ENCODE data around the gene A2ML1.
"Not testable (repeated sequence)": the region's sequence is repeated elsewhere in the genome, so short reads cannot be mapped to it uniquely, and the experiment has no call there.

The A2ML1 gene

GRCh38 chr12:8890313-8891085, 68.1 kb downstream of the A2ML1 start:
- FAIRE-seq (peak; percentile 66), DNase-seq (ENCODE audit: insufficient read length, low spot score) (peak; percentile 29)
- TF ChIP-seq TAF1 (IDR thresholded peaks at IDR 0.05; ENCODE audit: low read depth, low read length) (no peak), SPI1 (IDR thresholded peaks at IDR 0.05; ENCODE audit: low read depth, low read length) (peak; percentile 56; the same call in 1 of the 2 replicates), POLR2A (IDR thresholded peaks at IDR 0.05; ENCODE audit: low read depth, low read length) (no peak), PAX5 (IDR thresholded peaks at IDR 0.05; ENCODE audit: insufficient read depth, low read length, severe bottlenecking) (no peak)

GRCh38 chr12:8891976-8892375, 69.6 kb downstream of the A2ML1 start:
- TF ChIP-seq PAX5 (IDR thresholded peaks at IDR 0.05; ENCODE audit: insufficient read depth, low read length, severe bottlenecking) (no peak), POU2F2 (IDR thresholded peaks at IDR 0.05; ENCODE audit: low read depth, low read length) (no peak), POLR2A (IDR thresholded peaks at IDR 0.05; ENCODE audit: low read depth, low read length) (no peak)
- no peak for FAIRE-seq

GRCh38 chr12:8894378-8894777, 72.0 kb downstream of the A2ML1 start:
- TF ChIP-seq POLR2AphosphoS5 (IDR thresholded peaks at IDR 0.05; ENCODE audit: low read depth, low read length) (no peak), POU2F2 (IDR thresholded peaks at IDR 0.05; ENCODE audit: low read depth, low read length) (no peak), PAX5 (IDR thresholded peaks at IDR 0.05; ENCODE audit: insufficient read depth, low read length, severe bottlenecking) (no peak), TAF1 (IDR thresholded peaks at IDR 0.05; ENCODE audit: low read depth, low read length) (no peak), SPI1 (IDR thresholded peaks at IDR 0.05; ENCODE audit: low read depth, low read length) (no peak), POLR2A (IDR thresholded peaks at IDR 0.05; ENCODE audit: low read depth, low read length) (no peak)
- DNase-seq (ENCODE audit: insufficient read length, low spot score) = no peak
- FAIRE-seq = no peak

More at GRCh38 chr12:8891976-8892375, 69.6 kb downstream of the A2ML1 start:
- DNase-seq (ENCODE audit: insufficient read length, low spot score) = no peak

- DNase-seq (ENCODE audit: insufficient read length, low spot score) (no peak), FAIRE-seq (no peak)
- TF ChIP-seq POU2F2 (IDR thresholded peaks at IDR 0.05; ENCODE audit: low read depth, low read length) (no peak), POLR2A (IDR thresholded peaks at IDR 0.05; ENCODE audit: low read depth, low read length) (no peak), TAF1 (IDR thresholded peaks at IDR 0.05; ENCODE audit: low read depth, low read length) (no peak), POLR2AphosphoS5 (IDR thresholded peaks at IDR 0.05; ENCODE audit: low read depth, low read length) (no peak), PAX5 (IDR thresholded peaks at IDR 0.05; ENCODE audit: insufficient read depth, low read length, severe bottlenecking) (no peak), SPI1 (IDR thresholded peaks at IDR 0.05; ENCODE audit: low read depth, low read length) (no peak)
Measured at GRCh38 chr12:8894986-8895385, 72.6 kb downstream of the A2ML1 start.

GRCh38 chr12:8897081-8897480, 74.7 kb downstream of the A2ML1 start:
- no peak for FAIRE-seq
- TF ChIP-seq SPI1 (IDR thresholded peaks at IDR 0.05; ENCODE audit: low read depth, low read length) = no peak
- no peak for TF ChIP-seq PAX5 (IDR thresholded peaks at IDR 0.05; ENCODE audit: insufficient read depth, low read length, severe bottlenecking)
- no peak for TF ChIP-seq POU2F2 (IDR thresholded peaks at IDR 0.05; ENCODE audit: low read depth, low read length)
- no peak for TF ChIP-seq POLR2AphosphoS5 (IDR thresholded peaks at IDR 0.05; ENCODE audit: low read depth, low read length)
- no peak for TF ChIP-seq TAF1 (IDR thresholded peaks at IDR 0.05; ENCODE audit: low read depth, low read length)
- TF ChIP-seq POLR2A (IDR thresholded peaks at IDR 0.05; ENCODE audit: low read depth, low read length) = no peak
- no peak for DNase-seq (ENCODE audit: insufficient read length, low spot score)

GRCh38 chr12:8899830-8900229, 77.4 kb downstream of the A2ML1 start:
- no peak for FAIRE-seq
- TF ChIP-seq POLR2AphosphoS5 (IDR thresholded peaks at IDR 0.05; ENCODE audit: low read depth, low read length) (no peak), POU2F2 (IDR thresholded peaks at IDR 0.05; ENCODE audit: low read depth, low read length) (no peak), POLR2A (IDR thresholded peaks at IDR 0.05; ENCODE audit: low read depth, low read length) (no peak), SPI1 (IDR thresholded peaks at IDR 0.05; ENCODE audit: low read depth, low read length) (no peak)
- DNase-seq (ENCODE audit: insufficient read length, low spot score) = no peak

GRCh38 chr12:8902703-8903102, 80.3 kb downstream of the A2ML1 start:
- DNase-seq (ENCODE audit: insufficient read length, low spot score); FAIRE-seq: not testable (repeated sequence)
- peak; percentile 51 for TF ChIP-seq SPI1 (IDR thresholded peaks at IDR 0.05; ENCODE audit: low read depth, low read length)

- TF ChIP-seq POLR2AphosphoS5 (IDR thresholded peaks at IDR 0.05; ENCODE audit: low read depth, low read length) = no peak
- TF ChIP-seq POU2F2 (IDR thresholded peaks at IDR 0.05; ENCODE audit: low read depth, low read length) = no peak
- no peak for TF ChIP-seq TAF1 (IDR thresholded peaks at IDR 0.05; ENCODE audit: low read depth, low read length)
- TF ChIP-seq SPI1 (IDR thresholded peaks at IDR 0.05; ENCODE audit: low read depth, low read length) = no peak
- no peak for TF ChIP-seq PAX5 (IDR thresholded peaks at IDR 0.05; ENCODE audit: insufficient read depth, low read length, severe bottlenecking)
- TF ChIP-seq POLR2A (IDR thresholded peaks at IDR 0.05; ENCODE audit: low read depth, low read length) = no peak
- no peak for FAIRE-seq
- DNase-seq (ENCODE audit: insufficient read length, low spot score) = no peak
Measured at GRCh38 chr12:8903646-8904045, 81.2 kb downstream of the A2ML1 start.

- no peak for FAIRE-seq
- TF ChIP-seq SPI1 (IDR thresholded peaks at IDR 0.05; ENCODE audit: low read depth, low read length) (no peak), POU2F2 (IDR thresholded peaks at IDR 0.05; ENCODE audit: low read depth, low read length) (no peak), POLR2AphosphoS5 (IDR thresholded peaks at IDR 0.05; ENCODE audit: low read depth, low read length) (no peak), POLR2A (IDR thresholded peaks at IDR 0.05; ENCODE audit: low read depth, low read length) (no peak), PAX5 (IDR thresholded peaks at IDR 0.05; ENCODE audit: insufficient read depth, low read length, severe bottlenecking) (no peak), TAF1 (IDR thresholded peaks at IDR 0.05; ENCODE audit: low read depth, low read length) (no peak)
- no peak for DNase-seq (ENCODE audit: insufficient read length, low spot score)
Measured at GRCh38 chr12:8904665-8905064, 82.2 kb downstream of the A2ML1 start.

- FAIRE-seq (no peak), DNase-seq (ENCODE audit: insufficient read length, low spot score) (no peak)
- TF ChIP-seq TAF1 (IDR thresholded peaks at IDR 0.05; ENCODE audit: low read depth, low read length) = no peak
- TF ChIP-seq POU2F2 (IDR thresholded peaks at IDR 0.05; ENCODE audit: low read depth, low read length) = no peak
- no peak for TF ChIP-seq POLR2A (IDR thresholded peaks at IDR 0.05; ENCODE audit: low read depth, low read length)
- TF ChIP-seq PAX5 (IDR thresholded peaks at IDR 0.05; ENCODE audit: insufficient read depth, low read length, severe bottlenecking) = no peak
- no peak for TF ChIP-seq POLR2AphosphoS5 (IDR thresholded peaks at IDR 0.05; ENCODE audit: low read depth, low read length)
- TF ChIP-seq SPI1 (IDR thresholded peaks at IDR 0.05; ENCODE audit: low read depth, low read length) = no peak
Measured at GRCh38 chr12:8905546-8905945, 83.1 kb downstream of the A2ML1 start.

Data from GM12891 (cell line).